ENCODE results near the gene RALGPS2.

Gene RALGPS2

DNA sequence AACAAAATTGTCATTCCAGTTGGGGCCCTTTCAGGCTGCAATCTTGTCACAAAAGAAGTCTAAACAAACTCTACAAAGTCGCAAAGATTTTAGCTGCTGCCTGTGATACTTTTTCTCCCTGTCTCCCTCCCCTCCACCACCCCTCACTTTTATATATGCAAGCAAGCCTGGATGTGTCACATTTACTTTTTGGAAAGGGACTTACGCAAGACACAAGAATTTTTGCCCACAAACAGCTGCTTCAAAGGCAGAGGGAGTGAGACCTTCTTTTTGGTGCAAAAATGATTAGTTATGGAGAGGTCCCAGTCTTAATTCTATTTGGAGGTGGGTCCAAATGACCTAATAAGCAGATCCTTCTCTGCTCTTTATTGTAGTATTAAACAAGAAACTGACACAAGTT lies 22.9 kb upstream of the RALGPS2 start:
- TF ChIP-seq CTCF (IDR thresholded peaks at IDR 0.05), result no peak

- TF ChIP-seq CTCF (IDR thresholded peaks at IDR 0.05), result no peak
Observed at GRCh38 chr1:178704833-178705232, 20.2 kb upstream of the RALGPS2 start.

DNA sequence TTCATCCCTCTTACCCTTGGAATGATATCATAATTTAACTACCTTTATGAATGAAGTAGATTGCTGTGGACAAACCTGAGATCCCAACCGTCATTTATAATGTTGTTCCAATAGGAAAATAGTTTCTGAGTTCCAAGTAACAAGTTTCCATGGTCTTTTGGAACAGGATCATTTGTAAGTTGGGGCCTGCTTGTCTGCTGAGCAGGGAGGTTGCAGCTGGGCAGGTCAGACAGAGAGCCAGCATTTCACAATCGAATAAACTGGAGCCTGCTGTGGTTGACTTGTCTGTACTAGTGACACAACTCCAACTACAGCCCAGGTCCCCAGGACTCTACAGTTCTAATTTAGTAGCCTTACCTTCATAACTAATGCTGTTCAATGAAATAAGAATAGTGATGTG lies 18.6 kb upstream of the RALGPS2 start:
- TF ChIP-seq CTCF (IDR thresholded peaks at IDR 0.05), result no peak

GRCh38 chr1:178713259-178713658 lies 11.8 kb upstream of the RALGPS2 start:
- TF ChIP-seq CTCF (IDR thresholded peaks at IDR 0.05), result no peak

DNA sequence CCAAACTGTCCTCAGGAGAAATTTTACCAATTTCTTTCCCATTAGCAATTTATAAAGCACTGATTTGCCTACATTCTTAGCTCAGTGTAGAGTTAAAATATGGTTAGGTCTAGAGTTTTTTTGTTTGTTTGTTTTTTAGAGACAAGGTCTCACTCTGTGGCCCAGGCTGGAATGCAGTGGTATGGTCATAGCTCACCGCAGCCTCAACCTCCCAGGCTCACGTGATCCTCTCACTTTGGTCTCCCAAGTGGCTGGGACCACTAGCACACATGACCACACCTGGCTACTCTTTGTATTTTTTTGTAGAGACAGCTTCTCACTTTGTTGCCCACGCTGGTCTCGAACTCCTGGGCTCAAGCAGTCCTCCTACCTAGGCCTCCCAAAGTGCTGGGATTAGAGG lies 10.6 kb upstream of the RALGPS2 start:
- no peak for TF ChIP-seq CTCF (IDR thresholded peaks at IDR 0.05)

GRCh38 chr1:178716111-178716510 lies 8.9 kb upstream of the RALGPS2 start:
- no peak for TF ChIP-seq CTCF (IDR thresholded peaks at IDR 0.05)

DNA sequence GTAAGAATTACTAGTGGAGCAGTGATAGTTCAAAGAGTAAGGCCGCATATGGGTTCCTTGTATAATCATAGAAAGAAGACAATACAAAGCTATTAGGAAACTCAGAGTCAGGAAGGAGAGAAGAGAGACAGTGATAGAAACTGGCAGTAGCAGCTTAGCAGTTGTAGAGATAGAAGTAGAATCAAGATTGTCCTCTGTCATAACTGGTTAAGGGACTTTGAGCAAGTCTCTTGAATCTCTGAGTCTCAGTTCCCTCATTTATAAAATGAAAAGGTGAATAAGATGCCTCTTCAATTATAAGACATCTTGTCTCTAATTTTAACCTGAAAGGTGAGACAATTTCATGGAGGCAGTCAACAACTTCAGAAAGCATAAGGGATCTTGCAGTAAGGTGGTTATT lies 6.5 kb upstream of the RALGPS2 start:
- no peak for TF ChIP-seq CTCF (IDR thresholded peaks at IDR 0.05)

GRCh38 chr1:178723546-178723945 lies 1.5 kb upstream of the RALGPS2 start:
- TF ChIP-seq CTCF (IDR thresholded peaks at IDR 0.05), result no peak

All from LNCAP (cell line).